SK-N-SH treated with all-trans-retinoic acid at 6 μM for 48 hours (cell line): ENCODE measurements around the gene STT3B.

Source experiments
- ATAC-seq: fragments of 200-7000 bp; cut with Tn5 transposase; 3 replicates; pipeline ENCODE4 v1.9.1; 2020; ENCODE audit warnings: mild to moderate bottlenecking, moderate library complexity
- ARNTL ChIP-seq: fragments of 450-650 bp; formaldehyde crosslinking; IDR thresholded peaks from 2 replicates; pipeline ENCODE4 v1.5.0; 2020; ENCODE audit warnings: low read depth, mild to moderate bottlenecking, moderate library complexity, borderline replicate concordance
- BACH2 ChIP-seq: fragments of 250-450 bp; sonication (Bioruptor Pico); IDR thresholded peaks from 2 replicates; pipeline ENCODE4 v1.9.0; 2021; ENCODE audit warnings: mild to moderate bottlenecking, borderline replicate concordance
- CSDC2 ChIP-seq: fragments of 250-450 bp; sonication (Bioruptor Pico); IDR thresholded peaks from 2 replicates; pipeline ENCODE4 v1.5.0; 2020; ENCODE audit warnings: mild to moderate bottlenecking, moderate library complexity
- CSRNP3 ChIP-seq: fragments of 250-450 bp; sonication (Bioruptor Pico); IDR thresholded peaks from 2 replicates; pipeline ENCODE4 v1.5.1; 2021; ENCODE audit warnings: mild to moderate bottlenecking, moderate library complexity
- ESRRG ChIP-seq: fragments of 250-450 bp; sonication (Bioruptor Pico); IDR thresholded peaks from 2 replicates; pipeline ENCODE4 v1.6.1; 2021; ENCODE audit warnings: mild to moderate bottlenecking
- GLIS3 ChIP-seq: fragments of 250-450 bp; sonication (Bioruptor Pico); IDR thresholded peaks from 2 replicates; pipeline ENCODE4 v1.5.0; 2020; ENCODE audit warnings: mild to moderate bottlenecking, moderate library complexity
- ISL1 ChIP-seq: fragments of 250-450 bp; sonication (Bioruptor Pico); IDR thresholded peaks from 2 replicates; pipeline ENCODE4 v2.1.2; 2022; ENCODE audit warnings: mild to moderate bottlenecking, moderate library complexity
- OSR1 ChIP-seq: fragments of 250-450 bp; sonication (Bioruptor Pico); IDR thresholded peaks from 2 replicates; pipeline ENCODE4 v1.8.0; 2022; ENCODE audit warnings: moderate library complexity, mild to moderate bottlenecking, inconsistent platforms
- POU6F1 ChIP-seq: fragments of 250-450 bp; sonication (Bioruptor Pico); IDR thresholded peaks from 2 replicates; pipeline ENCODE4 v1.8.0; 2021; ENCODE audit warnings: low read depth, mild to moderate bottlenecking, moderate library complexity, borderline replicate concordance
- PPARA ChIP-seq: fragments of 250-450 bp; sonication (Bioruptor Pico); IDR thresholded peaks from 2 replicates; pipeline ENCODE4 v1.5.0; 2020; ENCODE audit warnings: mild to moderate bottlenecking, borderline replicate concordance
- RARB ChIP-seq: fragments of 250-450 bp; sonication (Bioruptor Pico); IDR thresholded peaks from 2 replicates; pipeline ENCODE4 v1.8.0; 2021; ENCODE audit warnings: mild to moderate bottlenecking, moderate library complexity
- SNAI2 ChIP-seq: fragments of 250-450 bp; sonication (Bioruptor Pico); IDR thresholded peaks from 2 replicates; pipeline ENCODE4 v1.5.0; 2020; ENCODE audit warnings: mild to moderate bottlenecking, moderate library complexity
- TCF4 ChIP-seq: fragments of 250-450 bp; sonication (Bioruptor Pico); IDR thresholded peaks from 2 replicates; pipeline ENCODE4 v1.8.0; 2021; ENCODE audit warnings: mild to moderate bottlenecking, moderate library complexity, borderline replicate concordance
- TOX ChIP-seq: fragments of 250-450 bp; sonication (Bioruptor Pico); IDR thresholded peaks from 2 replicates; pipeline ENCODE4 v1.8.0; 2021; ENCODE audit warnings: mild to moderate bottlenecking, moderate library complexity, borderline replicate concordance
- ZC3H10 ChIP-seq: fragments of 250-450 bp; sonication (Bioruptor Pico); IDR thresholded peaks from 2 replicates; pipeline ENCODE4 v1.5.1; 2021; ENCODE audit warnings: mild to moderate bottlenecking, moderate library complexity
- ZFP3 ChIP-seq: fragments of 250-450 bp; sonication (Bioruptor Pico); IDR thresholded peaks from 2 replicates; pipeline ENCODE4 v1.5.0; 2020; ENCODE audit warnings: mild to moderate bottlenecking, moderate library complexity
- ZFP30 ChIP-seq: fragments of 450-650 bp; formaldehyde crosslinking; IDR thresholded peaks from 2 replicates; pipeline ENCODE4 v1.5.0; 2022; ENCODE audit warnings: mild to moderate bottlenecking, moderate library complexity
- ZNF565 ChIP-seq: fragments of 450-650 bp; formaldehyde crosslinking; conservative IDR thresholded peaks from 2 replicates; pipeline ENCODE4 v1.5.0; 2020; ENCODE audit warnings: low read depth, mild to moderate bottlenecking, moderate library complexity
- ZNF70 ChIP-seq: fragments of 450-650 bp; formaldehyde crosslinking; IDR thresholded peaks from 2 replicates; pipeline ENCODE4 v1.5.0; 2020; ENCODE audit warnings: mild to moderate bottlenecking, moderate library complexity
- ZNF8 ChIP-seq: fragments of 450-650 bp; formaldehyde crosslinking; IDR thresholded peaks from 2 replicates; pipeline ENCODE4 v1.5.0; 2020; ENCODE audit warnings: mild to moderate bottlenecking, moderate library complexity
- TF ChIP-seq, protein P1 (sequence below): fragments of 250-450 bp; sonication (Bioruptor Pico); IDR thresholded peaks from 2 replicates; pipeline ENCODE4 v1.5.1; 2020; ENCODE audit warnings: low read depth, mild to moderate bottlenecking, moderate library complexity
- TF ChIP-seq, protein P2 (sequence below): fragments of 250-450 bp; sonication (Bioruptor Pico); IDR thresholded peaks from 2 replicates; pipeline ENCODE4 v1.8.0; 2020; ENCODE audit warnings: mild to moderate bottlenecking, moderate library complexity, borderline replicate concordance

Gene STT3B

GRCh38 chr3:31541089-31541488 is 8.4 kb downstream of the STT3B start:
- no peak for ATAC-seq
- TF ChIP-seq ISL1 (CRISPR knock-in tag), result no peak
- no peak for TF ChIP-seq ZNF565 (CRISPR knock-in tag)
- TF ChIP-seq, all 23 proteins: peak for 0

GRCh38 chr3:31542246-31542645 is 9.5 kb downstream of the STT3B start:
- ATAC-seq, result no peak
- TF ChIP-seq CSDC2 (CRISPR knock-in tag) (no peak), TOX (CRISPR knock-in tag) (no peak), ZFP3 (CRISPR knock-in tag) (no peak), ZNF70 (no peak), ZC3H10 (no peak), GLIS3 (CRISPR knock-in tag) (no peak), RARB (CRISPR knock-in tag) (no peak), BACH2 (CRISPR knock-in tag) (no peak), ZFP30 (no peak), POU6F1 (CRISPR knock-in tag) (no peak), ZNF8 (no peak), OSR1 (CRISPR knock-in tag) (no peak), SNAI2 (CRISPR knock-in tag) (no peak), TCF4 (no peak), ESRRG (CRISPR knock-in tag) (no peak), ZNF565 (CRISPR knock-in tag) (no peak)
- TF ChIP-seq, protein P1, sequence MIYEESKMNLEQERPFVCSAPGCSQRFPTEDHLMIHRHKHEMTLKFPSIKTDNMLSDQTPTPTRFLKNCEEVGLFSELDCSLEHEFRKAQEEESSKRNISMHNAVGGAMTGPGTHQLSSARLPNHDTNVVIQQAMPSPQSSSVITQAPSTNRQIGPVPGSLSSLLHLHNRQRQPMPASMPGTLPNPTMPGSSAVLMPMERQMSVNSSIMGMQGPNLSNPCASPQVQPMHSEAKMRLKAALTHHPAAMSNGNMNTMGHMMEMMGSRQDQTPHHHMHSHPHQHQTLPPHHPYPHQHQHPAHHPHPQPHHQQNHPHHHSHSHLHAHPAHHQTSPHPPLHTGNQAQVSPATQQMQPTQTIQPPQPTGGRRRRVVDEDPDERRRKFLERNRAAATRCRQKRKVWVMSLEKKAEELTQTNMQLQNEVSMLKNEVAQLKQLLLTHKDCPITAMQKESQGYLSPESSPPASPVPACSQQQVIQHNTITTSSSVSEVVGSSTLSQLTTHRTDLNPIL (CRISPR knock-in tag), result no peak
- TF ChIP-seq, all 23 proteins: peak for 0

DNA sequence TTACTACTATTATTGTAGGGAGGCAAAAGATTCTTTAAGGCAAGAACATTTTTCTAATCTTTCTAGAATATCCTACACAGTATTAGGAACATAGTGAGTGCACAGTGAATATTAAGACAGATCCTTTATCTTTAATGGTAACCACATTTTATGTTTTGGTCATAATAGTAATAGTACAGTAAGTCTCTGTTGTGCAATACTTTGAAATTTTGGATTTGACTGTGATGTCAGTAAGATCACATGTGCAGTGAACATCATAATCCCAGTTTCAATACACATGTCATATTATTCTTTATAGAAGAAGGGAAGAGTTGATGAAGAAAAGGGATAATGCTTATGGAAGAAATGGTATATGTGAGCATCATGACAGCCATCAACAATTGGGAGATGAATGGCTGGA is 10.7 kb downstream of the STT3B start:
- no peak for TF ChIP-seq POU6F1 (CRISPR knock-in tag)
- TF ChIP-seq CSRNP3, result no peak
- no peak for TF ChIP-seq ZC3H10
- TF ChIP-seq ARNTL (CRISPR knock-in tag), result no peak
- no peak for TF ChIP-seq ZNF70
- TF ChIP-seq ISL1 (CRISPR knock-in tag), result no peak
- TF ChIP-seq CSDC2 (CRISPR knock-in tag), result no peak
- no peak for TF ChIP-seq PPARA
- no peak for TF ChIP-seq ZFP3 (CRISPR knock-in tag)
- no peak for TF ChIP-seq RARB (CRISPR knock-in tag)
- no peak for TF ChIP-seq ZNF8
- no peak for TF ChIP-seq TOX (CRISPR knock-in tag)
- TF ChIP-seq OSR1 (CRISPR knock-in tag), result no peak
- TF ChIP-seq GLIS3 (CRISPR knock-in tag), result no peak
- TF ChIP-seq BACH2 (CRISPR knock-in tag), result no peak
- TF ChIP-seq, protein P2, sequence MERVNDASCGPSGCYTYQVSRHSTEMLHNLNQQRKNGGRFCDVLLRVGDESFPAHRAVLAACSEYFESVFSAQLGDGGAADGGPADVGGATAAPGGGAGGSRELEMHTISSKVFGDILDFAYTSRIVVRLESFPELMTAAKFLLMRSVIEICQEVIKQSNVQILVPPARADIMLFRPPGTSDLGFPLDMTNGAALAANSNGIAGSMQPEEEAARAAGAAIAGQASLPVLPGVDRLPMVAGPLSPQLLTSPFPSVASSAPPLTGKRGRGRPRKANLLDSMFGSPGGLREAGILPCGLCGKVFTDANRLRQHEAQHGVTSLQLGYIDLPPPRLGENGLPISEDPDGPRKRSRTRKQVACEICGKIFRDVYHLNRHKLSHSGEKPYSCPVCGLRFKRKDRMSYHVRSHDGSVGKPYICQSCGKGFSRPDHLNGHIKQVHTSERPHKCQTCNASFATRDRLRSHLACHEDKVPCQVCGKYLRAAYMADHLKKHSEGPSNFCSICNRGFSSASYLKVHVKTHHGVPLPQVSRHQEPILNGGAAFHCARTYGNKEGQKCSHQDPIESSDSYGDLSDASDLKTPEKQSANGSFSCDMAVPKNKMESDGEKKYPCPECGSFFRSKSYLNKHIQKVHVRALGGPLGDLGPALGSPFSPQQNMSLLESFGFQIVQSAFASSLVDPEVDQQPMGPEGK, result no peak
- TF ChIP-seq ZFP30, result no peak
- TF ChIP-seq SNAI2 (CRISPR knock-in tag), result no peak
- no peak for TF ChIP-seq ZNF565 (CRISPR knock-in tag)
- TF ChIP-seq TCF4, result no peak
- ATAC-seq, result no peak
